Neutrophil (primary cell): ENCODE results near the gene PLB1.
A peak's percentile ranks its signal among the peaks of the same experiment; 100 is the strongest.

ENCODE experiments used
- H3K27ac ChIP-seq: fragments of 200-600 bp; sonication (generic); 2 replicates; pipeline ENCODE4 v1.5.1; 2016; ENCODE audit warnings: mild to moderate bottlenecking, moderate library complexity
- H3K27me3 ChIP-seq: fragments of 200-600 bp; sonication (generic); 2 replicates; pipeline ENCODE4 v1.6.0; 2016; ENCODE audit warnings: mild to moderate bottlenecking
- H3K36me3 ChIP-seq: fragments of 200-600 bp; sonication (generic); 2 replicates; pipeline ENCODE4 v1.5.1; 2017
- H3K4me1 ChIP-seq, 2 experiments: fragments of 200-600 bp in 1 of 2; sonication (generic) in 1 of 2; 1 replicate in 1 of 2; 2 replicates in 1 of 2; pipeline versions ENCODE4 v1.5.1 to v1.6.1; 2013 to 2016; ENCODE audit warnings: low read depth in 1 of 2, low read length in 1 of 2, mild to moderate bottlenecking in 1 of 2, moderate library complexity in 1 of 2; ENCODE audit not compliant: control insufficient read depth in 1 of 2, insufficient read depth in 1 of 2
- H3K4me3 ChIP-seq, 2 experiments: fragments of 200-600 bp in 1 of 2; sonication (generic) in 1 of 2; 1 replicate in 1 of 2; 2 replicates in 1 of 2; pipeline ENCODE4 v1.5.1; 2013 to 2016; ENCODE audit warnings: low read depth in 1 of 2, low read length in 1 of 2, mild to moderate bottlenecking in 1 of 2, moderate library complexity in 1 of 2
- H3K9me3 ChIP-seq: fragments of 200-600 bp; sonication (generic); 2 replicates; pipeline ENCODE4 v1.5.1; 2016
- CTCF ChIP-seq: fragments of 200-600 bp; sonication (generic); IDR thresholded peaks from 2 replicates; pipeline ENCODE4 v1.5.1; 2016; ENCODE audit warnings: antibody characterized with exemption

Gene PLB1

DNA sequence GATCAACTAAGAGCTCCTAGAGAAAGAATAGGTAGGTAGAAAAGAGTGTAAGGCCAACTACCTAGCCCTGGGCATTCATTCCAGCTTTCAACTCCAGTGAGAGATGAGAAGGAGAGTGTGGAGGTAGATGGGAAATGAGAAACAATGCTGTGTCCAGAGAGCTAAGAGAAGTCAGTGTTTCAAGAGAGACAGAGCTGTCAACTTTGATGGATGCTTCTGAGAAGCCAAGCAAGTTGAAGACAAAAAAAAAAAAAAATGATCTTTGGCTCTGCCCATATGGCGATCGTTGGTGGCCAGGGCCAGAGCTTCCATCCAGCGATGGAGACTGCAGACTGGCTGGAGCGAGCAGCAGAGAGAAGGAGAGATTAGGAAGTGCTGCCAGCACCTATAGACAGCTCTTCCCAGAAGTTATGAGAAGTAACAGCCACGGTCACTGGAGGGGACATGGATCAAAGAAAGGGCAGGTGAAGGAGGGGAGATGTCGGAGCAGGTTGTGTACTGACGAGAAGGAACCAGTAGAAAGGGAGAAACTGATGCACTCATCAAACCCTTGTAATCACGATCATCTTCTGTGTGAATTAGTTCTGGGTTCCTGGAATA lies 143.3 kb downstream of the PLB1 start:
- no peaks in the 10 kb centered on the region for H3K4me1 ChIP-seq
- no peak overlapping the region for H3K4me3 ChIP-seq
- H3K9me3 ChIP-seq = no peaks in the 10 kb centered on the region
- TF ChIP-seq CTCF = no peak
- no peak overlapping the region for H3K27ac ChIP-seq
- H3K36me3 ChIP-seq = peaks cover 79% of the 10 kb centered on the region
- H3K27me3 ChIP-seq = no peaks in the 10 kb centered on the region

DNA sequence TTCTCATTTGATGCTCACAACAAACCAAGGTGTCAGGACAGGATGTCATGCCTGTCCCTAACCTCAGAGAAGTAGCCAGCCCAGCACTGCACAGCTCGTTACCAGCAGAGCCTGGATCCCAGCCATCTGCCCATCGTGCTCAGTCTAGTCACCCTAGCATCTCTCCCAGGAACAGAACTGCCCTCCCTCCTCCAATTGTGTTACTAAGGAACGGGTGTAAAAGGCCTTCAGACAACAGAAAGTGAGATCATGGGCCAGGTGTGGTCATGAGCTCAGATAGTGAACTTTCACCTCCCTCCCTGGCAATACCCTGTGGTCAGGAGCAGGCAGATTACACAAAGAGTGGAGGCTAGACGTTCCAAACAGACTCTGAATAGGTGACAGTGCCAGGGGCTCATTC lies 144.0 kb downstream of the PLB1 start:
- Histone ChIP-seq H3K4me3 (no peak overlapping the region), H3K4me1 (no peaks in the 10 kb centered on the region), H3K36me3 (peaks cover 74% of the 10 kb centered on the region), H3K27ac (peak overlapping the region; percentile 53), H3K27me3 (no peaks in the 10 kb centered on the region), H3K9me3 (no peaks in the 10 kb centered on the region)
- TF ChIP-seq CTCF = no peak

- Histone ChIP-seq H3K4me3 (no peak overlapping the region), H3K9me3 (no peaks in the 10 kb centered on the region), H3K4me1 (no peaks in the 10 kb centered on the region), H3K27me3 (no peaks in the 10 kb centered on the region), H3K27ac (peak overlapping the region; percentile 53), H3K36me3 (peaks cover 71% of the 10 kb centered on the region)
- TF ChIP-seq CTCF = no peak
Observed at GRCh38 chr2:28640260-28640907, 144.5 kb downstream of the PLB1 start.

GRCh38 chr2:28640908-28641300 lies 145.0 kb downstream of the PLB1 start:
- H3K4me3 ChIP-seq = no peak overlapping the region
- no peak for TF ChIP-seq CTCF
- H3K36me3 ChIP-seq = peaks cover 65% of the 10 kb centered on the region
- H3K9me3 ChIP-seq = no peaks in the 10 kb centered on the region
- peak overlapping the region; percentile 18 for H3K27ac ChIP-seq
- H3K4me1 ChIP-seq = no peaks in the 10 kb centered on the region
- H3K27me3 ChIP-seq = no peaks in the 10 kb centered on the region

DNA sequence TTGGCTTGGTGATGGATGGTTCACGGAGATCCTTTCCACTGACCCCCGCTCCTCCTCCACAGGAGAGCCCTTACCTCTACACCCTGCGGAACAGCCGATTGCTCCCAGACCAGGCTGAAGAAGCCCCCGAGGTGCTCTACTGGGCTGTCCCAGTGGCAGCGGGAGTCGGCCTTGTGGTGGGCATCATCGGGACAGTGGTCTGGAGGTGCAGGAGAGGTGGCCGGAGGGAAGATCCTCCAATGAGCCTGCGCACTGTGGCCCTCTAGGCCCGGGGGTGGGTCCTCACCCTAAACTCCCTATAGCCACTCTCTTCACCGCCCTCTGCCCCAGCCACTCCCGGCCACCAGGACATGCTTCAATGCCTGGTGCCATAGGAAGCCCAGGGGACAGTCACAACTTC lies 146.9 kb downstream of the PLB1 start:
- no peak overlapping the region for H3K27ac ChIP-seq
- no peaks in the 10 kb centered on the region for H3K9me3 ChIP-seq
- TF ChIP-seq CTCF = no peak
- peaks cover 47% of the 10 kb centered on the region for H3K36me3 ChIP-seq
- H3K4me3 ChIP-seq = no peak overlapping the region
- no peaks in the 10 kb centered on the region for H3K27me3 ChIP-seq
- H3K4me1 ChIP-seq = no peaks in the 10 kb centered on the region
